ENCODE measurements around the gene BRAP.
A peak's percentile ranks its signal among the peaks of the same experiment; 100 is the strongest.
"Not testable (repeated sequence)": the region's sequence is repeated elsewhere in the genome, so short reads cannot be mapped to it uniquely, and the experiment has no call there.

The BRAP gene

GRCh38 chr12:111685811-111686573 lies at the start of gene BRAP, which contains the start of gene ACAD10:
Gene BRAP, minus strand, starts transcription at chr12:111685956. Its CDS starts 164 bp downstream, at chr12:111685792.
Gene ACAD10, plus strand, starts transcription at chr12:111686053. Its CDS starts 6,657 bp downstream, at chr12:111692710.
- DNase-seq: peak; percentile 44 to 98 (median 85)

DNA sequence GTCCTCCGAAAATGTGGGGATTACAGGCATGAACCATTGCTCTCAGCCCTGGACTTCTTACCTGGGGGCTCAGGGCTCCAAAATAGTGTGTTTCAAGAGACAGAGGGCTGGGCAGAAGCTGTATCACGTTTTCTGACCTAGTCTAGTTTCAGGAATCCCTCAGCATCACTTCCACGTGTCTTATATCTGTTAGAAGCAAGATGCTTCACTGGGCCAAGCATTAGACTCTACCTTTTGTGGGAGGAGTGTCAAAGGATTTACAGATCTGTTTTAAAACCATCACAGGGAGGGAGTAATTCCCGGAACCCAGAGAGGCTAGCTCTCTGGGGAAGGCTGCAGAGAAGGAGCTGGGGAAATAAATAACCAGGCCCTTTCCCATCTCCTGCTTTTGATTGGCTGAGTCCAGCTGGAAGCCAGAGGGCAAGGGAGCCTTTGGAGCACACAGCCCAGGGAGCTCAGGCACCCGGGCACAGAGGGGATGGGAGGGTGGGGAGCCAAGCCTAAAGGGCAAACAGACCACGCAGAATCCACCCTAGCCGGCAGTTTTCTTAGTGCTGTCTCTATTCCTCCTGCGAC lies 47.7 kb upstream of the BRAP start:
- no peak for DNase-seq

DNA sequence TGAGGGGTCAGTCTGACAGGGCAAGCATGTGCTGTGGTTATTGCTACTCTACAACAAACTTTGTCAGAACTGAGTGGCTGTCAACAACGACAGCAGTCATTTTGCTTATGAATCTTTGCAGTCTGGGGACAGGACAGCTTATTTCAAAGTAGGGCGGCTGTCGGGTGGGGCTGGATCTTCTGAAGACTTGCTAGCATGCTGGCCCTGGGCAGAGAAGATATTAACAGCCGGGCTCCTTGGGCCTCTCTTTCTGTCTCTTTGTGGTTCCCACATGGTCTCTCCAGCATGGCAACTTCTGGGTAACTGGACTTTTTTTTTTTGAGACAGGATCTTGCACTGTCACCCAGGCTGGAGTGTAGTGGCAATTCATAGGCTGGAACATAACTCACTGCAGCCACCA lies 47.0 kb upstream of the BRAP start:
- no peak for DNase-seq

DNA sequence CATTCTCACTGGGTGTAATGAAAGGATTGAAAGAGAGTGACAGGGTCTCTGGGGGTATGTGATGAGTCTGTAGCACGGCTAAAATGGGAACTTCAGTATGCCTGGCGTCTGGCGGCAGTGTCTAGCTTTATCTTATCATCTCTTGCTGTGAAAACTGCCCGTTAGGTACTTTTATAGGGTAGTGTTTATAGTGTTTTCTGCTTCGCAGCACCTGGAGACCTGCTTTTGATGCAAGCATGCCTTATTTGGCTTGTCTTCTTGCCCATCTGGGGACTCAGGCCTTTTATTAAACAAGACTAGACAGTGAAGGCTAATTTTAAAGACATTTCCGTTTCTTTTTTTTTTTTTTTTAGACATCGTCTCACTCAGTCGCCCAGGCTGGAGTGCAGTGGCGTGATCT lies 44.7 kb upstream of the BRAP start:
- no peak for DNase-seq

- no peak for DNase-seq
Observed at GRCh38 chr12:111728795-111729194, 43.0 kb upstream of the BRAP start.

- not testable (repeated sequence) for DNase-seq
Observed at GRCh38 chr12:111723646-111724360, 38.0 kb upstream of the BRAP start.

DNA sequence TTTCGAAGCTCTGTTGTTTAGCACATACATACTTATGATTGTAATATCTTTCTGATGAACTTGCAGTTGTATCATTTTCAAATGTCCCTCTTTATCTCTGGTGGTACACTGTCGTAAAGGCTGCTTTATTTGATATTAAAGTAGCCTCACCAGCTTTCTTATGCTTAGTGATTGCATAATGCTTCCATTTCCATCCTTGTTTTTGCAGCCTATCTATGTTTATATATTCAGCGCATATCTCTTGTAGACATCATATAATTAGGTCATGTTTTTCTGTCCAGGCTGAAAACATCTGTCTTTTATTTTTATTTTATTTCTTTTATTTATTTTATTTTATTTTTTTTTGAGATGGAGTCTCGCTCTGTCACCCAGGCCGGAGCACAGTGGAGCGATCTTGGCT lies 34.7 kb upstream of the BRAP start:
- no peak for DNase-seq

DNA sequence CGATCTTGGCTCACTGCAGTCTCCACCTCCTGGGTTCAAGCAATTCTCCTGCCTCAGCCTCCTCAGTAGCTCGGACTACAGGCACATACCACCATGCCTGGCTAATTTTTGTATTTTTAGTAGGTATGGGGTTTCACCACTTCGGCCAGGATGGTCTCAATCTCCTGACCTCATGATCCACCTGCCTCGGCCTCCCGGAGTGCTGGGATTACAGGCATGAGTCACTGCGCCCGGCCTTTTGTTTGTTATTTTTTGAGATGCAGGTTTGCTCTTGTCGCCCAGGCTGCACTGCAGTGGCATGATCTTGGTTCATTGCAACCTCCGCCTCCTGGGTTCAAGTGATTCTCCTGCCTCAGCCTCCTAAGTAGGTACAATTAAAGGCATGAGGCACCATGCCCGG lies 33.6 kb upstream of the BRAP start:
- DNase-seq: not testable (repeated sequence)

DNA sequence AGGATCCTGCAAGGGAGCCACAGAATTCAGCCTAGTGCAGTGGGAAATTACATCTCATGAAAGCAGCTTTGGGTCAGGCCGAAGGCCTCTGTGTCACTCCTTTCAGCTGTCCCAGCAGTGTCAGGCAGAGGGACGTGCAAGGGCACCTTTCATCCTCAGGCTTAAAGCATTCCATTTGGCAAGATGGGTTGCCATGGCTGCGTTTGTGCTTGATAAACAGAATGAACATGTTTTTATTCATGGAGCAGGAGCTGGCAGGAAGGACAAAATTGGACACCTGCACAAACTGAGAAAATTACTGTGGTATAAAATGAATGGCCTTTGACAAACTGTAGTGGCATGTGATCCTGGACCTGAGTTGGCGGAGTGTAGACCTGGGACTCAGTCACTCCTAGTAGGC lies 29.5 kb upstream of the BRAP start:
- peak in 10 of 51 donors; percentile 0 to 21 (median 4) for DNase-seq

- DNase-seq: no peak
Observed at GRCh38 chr12:111706145-111706544, 20.4 kb upstream of the BRAP start.

GRCh38 chr12:111705672-111706071 lies 19.9 kb upstream of the BRAP start:
- no peak for DNase-seq

DNA sequence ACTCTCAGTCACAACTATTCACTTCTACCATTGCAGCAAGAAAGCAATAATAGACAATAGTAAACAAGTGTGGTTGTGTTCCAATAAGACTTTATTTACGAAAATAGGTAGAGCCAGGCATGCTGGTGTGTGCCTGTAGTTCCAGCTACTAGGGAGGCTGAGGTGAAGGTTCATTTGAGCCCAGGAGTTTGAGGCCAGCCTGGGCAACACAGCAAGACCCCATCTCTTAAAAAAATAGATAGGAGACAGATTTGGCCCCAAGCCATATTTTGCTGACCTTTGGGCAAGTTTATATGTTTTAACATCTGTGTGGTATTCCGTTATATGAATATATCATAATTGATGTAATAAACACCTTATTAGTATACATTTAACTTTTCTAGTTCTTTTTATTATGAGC lies 14.2 kb upstream of the BRAP start:
- DNase-seq: no peak

DNA sequence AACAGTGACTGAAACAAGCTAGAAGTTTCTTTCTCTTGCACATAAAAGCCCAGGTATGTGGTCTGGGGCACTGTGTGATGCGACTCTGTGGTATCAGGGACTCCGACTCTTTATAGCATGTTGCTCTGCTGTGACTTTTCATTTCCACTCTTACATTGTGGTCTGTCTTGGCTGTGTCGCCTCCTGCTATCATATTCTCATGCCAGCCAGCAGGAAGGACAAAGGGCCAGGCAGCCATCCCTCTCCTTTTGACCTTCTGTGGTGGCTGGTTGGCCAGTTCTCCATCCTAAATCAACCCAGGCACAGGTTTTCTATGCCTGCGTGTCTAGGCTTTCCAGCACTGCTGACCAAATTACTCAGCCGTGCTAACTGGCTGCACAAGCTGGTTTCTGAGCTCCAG lies 8.1 kb upstream of the BRAP start:
- no peak for DNase-seq

DNA sequence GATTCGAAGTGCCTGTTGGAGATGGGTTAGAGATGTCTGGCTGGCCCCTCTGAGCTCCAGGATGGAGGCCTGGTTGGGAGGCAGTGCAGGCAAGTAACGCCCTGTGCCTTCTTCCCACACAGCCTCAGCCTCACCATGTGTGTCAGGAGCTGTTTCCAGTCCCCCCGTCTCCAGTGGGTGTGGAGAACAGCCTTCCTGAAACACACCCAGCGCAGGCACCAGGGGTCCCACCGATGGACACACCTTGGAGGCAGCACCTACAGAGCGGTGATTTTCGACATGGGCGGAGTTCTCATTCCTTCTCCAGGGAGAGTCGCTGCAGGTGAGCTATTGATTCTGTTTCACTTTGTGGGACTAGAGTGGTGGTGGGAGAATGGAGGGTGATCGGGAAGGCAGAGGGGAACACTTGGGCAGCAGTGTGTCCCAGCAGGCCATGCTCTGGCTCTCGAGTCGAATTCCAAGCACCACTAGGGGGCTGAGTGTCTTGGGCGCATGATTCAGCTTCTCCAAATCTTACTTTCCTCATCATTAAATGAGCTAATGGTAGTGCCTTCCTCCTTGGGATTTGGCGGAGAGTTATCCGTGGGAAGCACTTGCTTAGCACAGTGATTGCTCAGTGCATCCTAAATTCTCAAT lies 6.9 kb upstream of the BRAP start:
- no peak for DNase-seq

GRCh38 chr12:111691262-111691661 lies 5.5 kb upstream of the BRAP start:
- no peak for DNase-seq

GRCh38 chr12:111687952-111688351 lies 2.2 kb upstream of the BRAP start:
- DNase-seq: no peak

DNA sequence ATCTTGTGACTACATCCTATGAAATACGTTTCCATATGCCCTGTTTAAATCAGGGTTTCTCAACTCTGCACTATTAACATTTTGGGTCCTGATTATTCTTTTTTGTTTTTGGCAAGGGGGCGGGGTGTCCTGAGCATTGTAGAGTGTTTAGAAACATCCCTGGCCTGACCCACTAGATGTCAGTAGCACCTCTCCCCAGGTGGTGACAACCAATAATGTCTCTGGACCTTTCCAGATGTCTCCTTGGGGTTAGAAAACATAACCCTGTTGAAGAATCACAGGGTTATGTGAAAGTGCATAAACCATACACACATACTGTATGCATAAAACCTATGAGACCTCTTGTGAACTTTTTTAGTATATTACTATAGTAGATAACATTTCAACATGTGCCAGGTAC lies 1.5 kb upstream of the BRAP start:
- DNase-seq: no peak

- no peak for DNase-seq
Observed at GRCh38 chr12:111686574-111687105, 884 bp upstream of the BRAP start.

GRCh38 chr12:111685322-111685810 lies 390 bp downstream of the BRAP start:
- peak in 2 of 51 donors; percentile 40 to 42 for DNase-seq

- not testable (repeated sequence) for DNase-seq
Observed at GRCh38 chr12:111684485-111685198, 1.1 kb downstream of the BRAP start.

DNA sequence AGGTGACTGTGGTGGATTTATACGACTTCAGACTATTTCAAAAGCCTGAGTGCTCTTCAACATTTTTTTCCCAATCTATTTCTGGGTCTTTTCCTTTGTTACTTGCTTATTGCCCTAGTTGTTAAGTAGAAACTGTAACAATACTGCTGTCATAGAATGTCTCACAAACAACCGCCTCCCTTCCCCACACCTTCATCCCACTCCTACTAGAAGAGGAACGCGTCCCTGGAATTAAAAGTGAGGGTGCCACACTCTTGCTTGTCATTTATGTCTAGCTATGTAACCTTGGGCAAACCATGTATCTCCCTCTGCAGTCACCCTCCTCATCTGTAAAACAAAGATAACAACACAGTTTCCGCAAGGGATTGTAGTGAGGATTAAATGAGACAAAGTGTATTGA lies 8.6 kb downstream of the BRAP start:
- peak in 1 of 51 donors; percentile 6 for DNase-seq
